ENCODE data around the gene ACAA2. TPM values are rescaled to one million over a fixed set of nuclear protein-coding genes. Genes with fewer than 3 reads are reported as not detected.
"Not testable (repeated sequence)": the region's sequence is repeated elsewhere in the genome, so short reads cannot be mapped to it uniquely, and the experiment has no call there.

The ACAA2 gene
- total RNA-seq, 1 experiment from 2014 or later: 6.5 TPM

- Histone ChIP-seq H2AFZ (ENCODE audit: low read length) (no peak overlapping the region), H3K79me2 (ENCODE audit: low read length) (0 out of 2 replicates have a peak, but pooled peaks cover 4% of the 10 kb centered on the region), H3K4me3 (ENCODE audit: low read length) (no peak overlapping the region), H3K36me3 (ENCODE audit: low read depth, low read length) (no peaks in the 10 kb centered on the region), H3F3A (ENCODE audit: low read length, unreplicated experiment) (no peaks in the 10 kb centered on the region), H3K27ac (ENCODE audit: low read length) (no peak overlapping the region), H4K20me1 (ENCODE audit: low read length) (no peaks in the 10 kb centered on the region), H3K27me3 (ENCODE audit: low read length) (no peaks in the 10 kb centered on the region), H3K9ac (ENCODE audit: low read length) (no peak overlapping the region), H3K9me3 (ENCODE audit: low read length) (no peaks in the 10 kb centered on the region), H3K4me2 (ENCODE audit: low read length) (peak overlapping the region; percentile 39), H3K9me2 (replicated peaks; ENCODE audit: low read length) (no peaks in the 10 kb centered on the region), H3K4me1 (ENCODE audit: insufficient read depth, low read length) (no peaks in the 10 kb centered on the region; the same call in 1 of the 2 replicates)
- no peak for ATAC-seq
- DNase-seq: peak; percentile 7
- intact Hi-C loops (cut with micrococcal nuclease): no loop called here
- BruUV-seq (replicated peaks): no TSS peak
- TF ChIP-seq EZH2 (IDR thresholded peaks at IDR 0.05; ENCODE audit: low read length, unreplicated experiment) (no peak), EZH2phosphoT487 (IDR thresholded peaks at IDR 0.05; ENCODE audit: borderline replicate concordance, low read length) (no peak)
- TF ChIP-seq, protein P1, sequence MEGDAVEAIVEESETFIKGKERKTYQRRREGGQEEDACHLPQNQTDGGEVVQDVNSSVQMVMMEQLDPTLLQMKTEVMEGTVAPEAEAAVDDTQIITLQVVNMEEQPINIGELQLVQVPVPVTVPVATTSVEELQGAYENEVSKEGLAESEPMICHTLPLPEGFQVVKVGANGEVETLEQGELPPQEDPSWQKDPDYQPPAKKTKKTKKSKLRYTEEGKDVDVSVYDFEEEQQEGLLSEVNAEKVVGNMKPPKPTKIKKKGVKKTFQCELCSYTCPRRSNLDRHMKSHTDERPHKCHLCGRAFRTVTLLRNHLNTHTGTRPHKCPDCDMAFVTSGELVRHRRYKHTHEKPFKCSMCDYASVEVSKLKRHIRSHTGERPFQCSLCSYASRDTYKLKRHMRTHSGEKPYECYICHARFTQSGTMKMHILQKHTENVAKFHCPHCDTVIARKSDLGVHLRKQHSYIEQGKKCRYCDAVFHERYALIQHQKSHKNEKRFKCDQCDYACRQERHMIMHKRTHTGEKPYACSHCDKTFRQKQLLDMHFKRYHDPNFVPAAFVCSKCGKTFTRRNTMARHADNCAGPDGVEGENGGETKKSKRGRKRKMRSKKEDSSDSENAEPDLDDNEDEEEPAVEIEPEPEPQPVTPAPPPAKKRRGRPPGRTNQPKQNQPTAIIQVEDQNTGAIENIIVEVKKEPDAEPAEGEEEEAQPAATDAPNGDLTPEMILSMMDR (conservative IDR thresholded peaks at IDR 0.05; ENCODE audit: low read depth, low read length): no peak
- ChIA-PET CTCF (interaction anchor here (1.2 kb wide), 1 partner anchor 47 kb away, joined by 4 read pairs; no protein-coding TSS in a partner anchor), POLR2A (ENCODE audit: unreplicated experiment) (interaction anchor here (0.5 to 0.7 kb wide), 2 partner anchors 13 to 315 kb away, joined by 3 to 4 read pairs; no protein-coding TSS in a partner anchor)
Observed at GRCh38 chr18:49811151-49811938, 2.0 kb downstream of the ACAA2 start.

GRCh38 chr18:49808553-49809191 lies 4.7 kb downstream of the ACAA2 start:
- H3K9me2 ChIP-seq (replicated peaks; ENCODE audit: low read length); POLR2A ChIA-PET (ENCODE audit: unreplicated experiment); H3K27me3 ChIP-seq (ENCODE audit: low read length); H3K9me3 ChIP-seq (ENCODE audit: low read length); H3K4me2 ChIP-seq (ENCODE audit: low read length); ATAC-seq; H3K9ac ChIP-seq (ENCODE audit: low read length); intact Hi-C loops (cut with micrococcal nuclease); H3K4me3 ChIP-seq (ENCODE audit: low read length); H4K20me1 ChIP-seq (ENCODE audit: low read length); H2AFZ ChIP-seq (ENCODE audit: low read length); BruUV-seq (replicated peaks); H3K4me1 ChIP-seq (ENCODE audit: insufficient read depth, low read length); H3K27ac ChIP-seq (ENCODE audit: low read length); H3K36me3 ChIP-seq (ENCODE audit: low read depth, low read length); CTCF ChIA-PET; H3K79me2 ChIP-seq (ENCODE audit: low read length); H3F3A ChIP-seq (ENCODE audit: low read length, unreplicated experiment); DNase-seq: not testable (repeated sequence)

- no peaks in the 10 kb centered on the region for H4K20me1 ChIP-seq (ENCODE audit: low read length)
- no peak overlapping the region for H3K4me2 ChIP-seq (ENCODE audit: low read length)
- H2AFZ ChIP-seq (ENCODE audit: low read length): no peak overlapping the region
- H3K9ac ChIP-seq (ENCODE audit: low read length): no peak overlapping the region
- no peak overlapping the region for H3K27ac ChIP-seq (ENCODE audit: low read length)
- intact Hi-C loops (cut with micrococcal nuclease): no loop called here
- no peaks in the 10 kb centered on the region for H3K4me1 ChIP-seq (ENCODE audit: insufficient read depth, low read length)
- BruUV-seq (replicated peaks): no TSS peak
- no peaks in the 10 kb centered on the region for H3K27me3 ChIP-seq (ENCODE audit: low read length)
- H3K36me3 ChIP-seq (ENCODE audit: low read depth, low read length): no peaks in the 10 kb centered on the region
- H3K79me2 ChIP-seq (ENCODE audit: low read length): no peaks in the 10 kb centered on the region
- H3F3A ChIP-seq (ENCODE audit: low read length, unreplicated experiment): no peaks in the 10 kb centered on the region
- ATAC-seq (no peak), DNase-seq (no peak)
- CTCF ChIA-PET: no interaction called here
- H3K9me3 ChIP-seq (ENCODE audit: low read length): no peaks in the 10 kb centered on the region
- TF ChIP-seq, protein P1 (conservative IDR thresholded peaks at IDR 0.05; ENCODE audit: low read depth, low read length): no peak
- TF ChIP-seq EZH2 (IDR thresholded peaks at IDR 0.05; ENCODE audit: low read length, unreplicated experiment): no peak
- no peak overlapping the region for H3K4me3 ChIP-seq (ENCODE audit: low read length)
- H3K9me2 ChIP-seq (replicated peaks; ENCODE audit: low read length): no peaks in the 10 kb centered on the region
- POLR2A ChIA-PET (ENCODE audit: unreplicated experiment): no interaction called here
Observed at GRCh38 chr18:49804096-49804495, 9.2 kb downstream of the ACAA2 start.
